ENCODE results near the gene SLC25A40. TPM values are rescaled to one million over a fixed set of nuclear protein-coding genes. Genes with fewer than 3 reads are reported as not detected.

SLC25A40 gene
- total RNA-seq, 1 experiment from 2014 or later, result 43.7 TPM

DNA sequence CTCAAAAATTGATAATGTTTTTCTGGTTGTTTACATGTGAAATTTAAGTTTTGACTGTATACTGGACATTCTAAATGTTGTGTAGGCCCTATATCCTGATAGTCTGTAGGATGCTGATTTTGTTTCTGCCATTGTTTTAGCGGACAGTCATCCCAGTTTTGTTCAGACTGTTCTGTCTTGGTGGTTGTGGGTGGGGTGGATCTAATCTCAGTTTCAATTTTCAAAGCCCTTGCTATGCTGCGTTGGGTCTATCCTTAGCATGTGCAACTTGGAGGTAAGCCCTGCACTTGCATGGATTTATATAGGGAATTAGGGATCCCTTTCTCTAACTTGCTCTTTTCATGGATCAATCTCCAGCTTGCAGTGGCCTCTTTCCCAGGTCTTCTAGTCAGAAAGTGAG is 19.2 kb upstream of the SLC25A40 start:
- H3K36me3 ChIP-seq (ENCODE audit: control insufficient read depth, insufficient read depth, low read length), result peaks cover 42% of the 10 kb centered on the region
- no peak for ATAC-seq
- TF ChIP-seq SIN3A (IDR thresholded peaks at IDR 0.05; ENCODE audit: borderline replicate concordance, insufficient read depth, low read depth, low read length) (no peak), TCF7L2 (IDR thresholded peaks at IDR 0.05; ENCODE audit: low read depth, low read length) (no peak), POLR2AphosphoS5 (IDR thresholded peaks at IDR 0.05; ENCODE audit: low read depth, low read length) (no peak)
- TF ChIP-seq, protein P1, sequence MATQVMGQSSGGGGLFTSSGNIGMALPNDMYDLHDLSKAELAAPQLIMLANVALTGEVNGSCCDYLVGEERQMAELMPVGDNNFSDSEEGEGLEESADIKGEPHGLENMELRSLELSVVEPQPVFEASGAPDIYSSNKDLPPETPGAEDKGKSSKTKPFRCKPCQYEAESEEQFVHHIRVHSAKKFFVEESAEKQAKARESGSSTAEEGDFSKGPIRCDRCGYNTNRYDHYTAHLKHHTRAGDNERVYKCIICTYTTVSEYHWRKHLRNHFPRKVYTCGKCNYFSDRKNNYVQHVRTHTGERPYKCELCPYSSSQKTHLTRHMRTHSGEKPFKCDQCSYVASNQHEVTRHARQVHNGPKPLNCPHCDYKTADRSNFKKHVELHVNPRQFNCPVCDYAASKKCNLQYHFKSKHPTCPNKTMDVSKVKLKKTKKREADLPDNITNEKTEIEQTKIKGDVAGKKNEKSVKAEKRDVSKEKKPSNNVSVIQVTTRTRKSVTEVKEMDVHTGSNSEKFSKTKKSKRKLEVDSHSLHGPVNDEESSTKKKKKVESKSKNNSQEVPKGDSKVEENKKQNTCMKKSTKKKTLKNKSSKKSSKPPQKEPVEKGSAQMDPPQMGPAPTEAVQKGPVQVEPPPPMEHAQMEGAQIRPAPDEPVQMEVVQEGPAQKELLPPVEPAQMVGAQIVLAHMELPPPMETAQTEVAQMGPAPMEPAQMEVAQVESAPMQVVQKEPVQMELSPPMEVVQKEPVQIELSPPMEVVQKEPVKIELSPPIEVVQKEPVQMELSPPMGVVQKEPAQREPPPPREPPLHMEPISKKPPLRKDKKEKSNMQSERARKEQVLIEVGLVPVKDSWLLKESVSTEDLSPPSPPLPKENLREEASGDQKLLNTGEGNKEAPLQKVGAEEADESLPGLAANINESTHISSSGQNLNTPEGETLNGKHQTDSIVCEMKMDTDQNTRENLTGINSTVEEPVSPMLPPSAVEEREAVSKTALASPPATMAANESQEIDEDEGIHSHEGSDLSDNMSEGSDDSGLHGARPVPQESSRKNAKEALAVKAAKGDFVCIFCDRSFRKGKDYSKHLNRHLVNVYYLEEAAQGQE (IDR thresholded peaks at IDR 0.05; ENCODE audit: insufficient read depth in 1 of 2, low read depth in 2 of 2, low read length in 1 of 2), result no peak
- TF ChIP-seq, protein P2, sequence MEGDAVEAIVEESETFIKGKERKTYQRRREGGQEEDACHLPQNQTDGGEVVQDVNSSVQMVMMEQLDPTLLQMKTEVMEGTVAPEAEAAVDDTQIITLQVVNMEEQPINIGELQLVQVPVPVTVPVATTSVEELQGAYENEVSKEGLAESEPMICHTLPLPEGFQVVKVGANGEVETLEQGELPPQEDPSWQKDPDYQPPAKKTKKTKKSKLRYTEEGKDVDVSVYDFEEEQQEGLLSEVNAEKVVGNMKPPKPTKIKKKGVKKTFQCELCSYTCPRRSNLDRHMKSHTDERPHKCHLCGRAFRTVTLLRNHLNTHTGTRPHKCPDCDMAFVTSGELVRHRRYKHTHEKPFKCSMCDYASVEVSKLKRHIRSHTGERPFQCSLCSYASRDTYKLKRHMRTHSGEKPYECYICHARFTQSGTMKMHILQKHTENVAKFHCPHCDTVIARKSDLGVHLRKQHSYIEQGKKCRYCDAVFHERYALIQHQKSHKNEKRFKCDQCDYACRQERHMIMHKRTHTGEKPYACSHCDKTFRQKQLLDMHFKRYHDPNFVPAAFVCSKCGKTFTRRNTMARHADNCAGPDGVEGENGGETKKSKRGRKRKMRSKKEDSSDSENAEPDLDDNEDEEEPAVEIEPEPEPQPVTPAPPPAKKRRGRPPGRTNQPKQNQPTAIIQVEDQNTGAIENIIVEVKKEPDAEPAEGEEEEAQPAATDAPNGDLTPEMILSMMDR (IDR thresholded peaks at IDR 0.05), result no peak
- no peak for DNase-seq (ENCODE audit: low read depth, low spot score)
- BruUV-seq (replicated peaks), result no TSS peak
- ChIA-PET CTCF (no interaction called here), POLR2A (no interaction called here)
- intact Hi-C loops (cut with micrococcal nuclease; ENCODE audit: unreplicated experiment), result no loop called here
- in situ Hi-C loops (cut with HindIII; ENCODE audit: low pct_unique_long_range_greater_than_20kb, low sequenced_read_pairs), result no loop called here
- H3K4me3 ChIP-seq (ENCODE audit: low read depth in 2 of 2, low read length in 2 of 2), result no peak overlapping the region
- no peaks in the 10 kb centered on the region for H3K27me3 ChIP-seq (ENCODE audit: control insufficient read depth, insufficient read depth, low read length)
- H3K9me3 ChIP-seq (ENCODE audit: control insufficient read depth, insufficient read depth, low read depth, low read length), result no peaks in the 10 kb centered on the region
- H3K4me1 ChIP-seq (ENCODE audit: control insufficient read depth, insufficient read depth, low read length), result no peaks in the 10 kb centered on the region
- no peak overlapping the region for H3K27ac ChIP-seq (ENCODE audit: low read length)

DNA sequence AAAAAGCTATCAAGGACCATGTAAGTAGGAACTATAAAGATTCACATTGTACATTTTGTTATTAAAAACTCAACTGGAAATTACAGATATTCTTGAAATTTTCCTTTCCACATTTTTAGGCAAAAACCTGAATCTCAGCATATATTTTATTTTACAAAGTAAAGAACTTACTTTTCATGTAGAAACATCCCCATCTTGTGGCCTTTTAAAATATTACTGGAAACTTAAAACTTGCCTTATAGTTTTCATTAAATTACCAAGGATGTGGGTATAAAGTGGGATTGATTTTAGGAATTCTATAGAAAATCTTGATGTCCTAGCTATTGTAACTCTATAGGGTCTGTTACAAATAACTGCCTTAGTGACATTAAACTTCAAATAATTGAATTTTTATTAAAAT is 10.7 kb upstream of the SLC25A40 start:
- intact Hi-C loops (cut with micrococcal nuclease; ENCODE audit: unreplicated experiment), result loop anchor here (2.0 kb wide), 2 partner anchors 88 to 380 kb away; no protein-coding TSS in a partner anchor
- Histone ChIP-seq H3K27me3 (ENCODE audit: control insufficient read depth, insufficient read depth, low read length) (no peaks in the 10 kb centered on the region), H3K9me3 (ENCODE audit: control insufficient read depth, insufficient read depth, low read depth, low read length) (no peaks in the 10 kb centered on the region), H3K27ac (ENCODE audit: low read length) (no peak overlapping the region), H3K36me3 (ENCODE audit: control insufficient read depth, insufficient read depth, low read length) (peaks cover 35% of the 10 kb centered on the region), H3K4me3 (ENCODE audit: low read depth in 2 of 2, low read length in 2 of 2) (no peak overlapping the region), H3K4me1 (ENCODE audit: control insufficient read depth, insufficient read depth, low read length) (no peaks in the 10 kb centered on the region)
- ATAC-seq, result no peak
- in situ Hi-C loops (cut with HindIII; ENCODE audit: low pct_unique_long_range_greater_than_20kb, low sequenced_read_pairs), result no loop called here
- no peak for DNase-seq (ENCODE audit: low read depth, low spot score)
- no peak for TF ChIP-seq SIN3A (IDR thresholded peaks at IDR 0.05; ENCODE audit: borderline replicate concordance, insufficient read depth, low read depth, low read length)
- no peak for TF ChIP-seq POLR2AphosphoS5 (IDR thresholded peaks at IDR 0.05; ENCODE audit: low read depth, low read length)
- TF ChIP-seq, protein P2 (IDR thresholded peaks at IDR 0.05), result peak; percentile 25; the same call in 1 of the 2 replicates
- no TSS peak for BruUV-seq (replicated peaks)
- ChIA-PET POLR2A (interaction anchor here (0.8 kb wide), 1 partner anchor 20 kb away, joined by 13 read pairs; no protein-coding TSS in a partner anchor), CTCF (interaction anchor here (0.7 to 1.1 kb wide), 4 partner anchors 37 to 471 kb away, joined by 3 to 7 read pairs (median 4); no protein-coding TSS in a partner anchor)
